IMR-90 (cell line): ENCODE data around the gene MNT. TPM values are rescaled to one million over a fixed set of nuclear protein-coding genes. Genes with fewer than 3 reads are reported as not detected.

Experiments
- ATAC-seq: fragments of 200-7000 bp; cut with Tn5 transposase; 2 replicates; pipeline ENCODE4 v1.9.1; 2020; ENCODE audit warnings: low read depth, mild to moderate bottlenecking, moderate library complexity
- BruUV-seq: library from RNA; stranded (reverse); fragments of 400-500 nt; replicated peaks from 2 replicates; lab custom pipeline; 2021; lab: Mats Ljungman, UMichigan
- CTCF ChIA-PET: fragments of 300-600 bp; formaldehyde crosslinking; extraction: SDS; loops from one replicate; lab custom pipeline; 2021; ENCODE audit warnings: antibody characterized with exemption; lab: Yijun Ruan, JAX
- POLR2A ChIA-PET: fragments of 300-600 bp; sonication (Branson Sonifier 250); formaldehyde crosslinking; loops from one replicate; lab custom pipeline; 2022; ENCODE audit warnings: antibody characterized with exemption; ENCODE audit not compliant: unreplicated experiment; lab: Charles Lee
- DNase-seq: peaks from one replicate; pipeline ENCODE4 v3.0.0; 2013
- H2AFZ ChIP-seq: replicated peaks from 2 replicates; pipeline ENCODE3; 2013; ENCODE audit warnings: low read length, mild to moderate bottlenecking; ENCODE audit not compliant: poor library complexity
- H2AK5ac ChIP-seq: 2 replicates; pipeline ENCODE4 v1.6.1; 2013; ENCODE audit warnings: low read depth, low read length, inconsistent platforms
- H2AK9ac ChIP-seq: replicated peaks from 2 replicates; pipeline ENCODE3; 2013; ENCODE audit warnings: mild to moderate bottlenecking, low read depth, low read length, moderate library complexity; ENCODE audit not compliant: poor library complexity
- H2BK120ac ChIP-seq: 2 replicates; pipeline ENCODE4 v1.6.1; 2013; ENCODE audit warnings: low read depth, low read length, inconsistent platforms
- H2BK15ac ChIP-seq: 3 replicates; pipeline ENCODE4 v1.6.1; 2013; ENCODE audit warnings: low read depth, low read length, inconsistent platforms
- H2BK20ac ChIP-seq: 2 replicates; pipeline ENCODE4 v1.6.1; 2013; ENCODE audit warnings: low read depth, mild to moderate bottlenecking, inconsistent platforms, low read length, moderate library complexity
- H2BK5ac ChIP-seq: 2 replicates; pipeline ENCODE4 v1.6.1; 2013; ENCODE audit warnings: mild to moderate bottlenecking, low read depth, low read length, inconsistent platforms; ENCODE audit not compliant: poor library complexity, severe bottlenecking
- H3K14ac ChIP-seq: replicated peaks from 2 replicates; pipeline ENCODE4 v1.6.1; 2013; ENCODE audit warnings: low read depth, low read length, inconsistent platforms
- H3K18ac ChIP-seq: 2 replicates; pipeline ENCODE4 v1.6.1; 2013; ENCODE audit warnings: low read depth, low read length, control low read depth
- H3K23ac ChIP-seq: 2 replicates; pipeline ENCODE4 v1.6.1; 2013; ENCODE audit warnings: low read depth, low read length, inconsistent platforms
- H3K27ac ChIP-seq: 2 replicates; pipeline ENCODE4 v1.5.1; 2013; ENCODE audit warnings: mild to moderate bottlenecking, control low read depth, low read length; ENCODE audit not compliant: insufficient read depth
- H3K27me3 ChIP-seq: 2 replicates; pipeline ENCODE4 v1.6.1; 2013; ENCODE audit warnings: low read length; ENCODE audit not compliant: control insufficient read depth, insufficient read depth
- H3K36me3 ChIP-seq: 2 replicates; pipeline ENCODE4 v1.6.1; 2013; ENCODE audit warnings: low read length, mixed read lengths; ENCODE audit not compliant: control insufficient read depth, insufficient read depth
- H3K4ac ChIP-seq: 2 replicates; pipeline ENCODE4 v1.6.1; 2013; ENCODE audit warnings: low read depth, low read length, inconsistent platforms
- H3K4me1 ChIP-seq: 2 replicates; pipeline ENCODE4 v1.6.1; 2013; ENCODE audit warnings: low read length, mixed read lengths; ENCODE audit not compliant: control insufficient read depth, insufficient read depth
- H3K4me2 ChIP-seq: 2 replicates; pipeline ENCODE4 v1.6.1; 2013; ENCODE audit warnings: low read depth, mild to moderate bottlenecking, control low read depth, low read length, moderate library complexity
- H3K4me3 ChIP-seq: 2 replicates; pipeline ENCODE4 v1.5.1; 2013; ENCODE audit warnings: low read depth, mild to moderate bottlenecking, control low read depth, low read length, moderate library complexity; ENCODE audit not compliant: insufficient read depth
- H3K56ac ChIP-seq: 2 replicates; pipeline ENCODE4 v1.6.1; 2013; ENCODE audit warnings: low read length, inconsistent platforms; ENCODE audit not compliant: insufficient read depth; ENCODE audit errors: extremely low read depth
- H3K79me1 ChIP-seq, 2 experiments: 2 replicates each; pipeline ENCODE4 v1.6.1; 2013; ENCODE audit warnings: low read length in 2 of 2, inconsistent platforms in 1 of 2, low read depth in 1 of 2
- H3K9ac ChIP-seq: 2 replicates; pipeline ENCODE4 v1.6.1; 2013; ENCODE audit warnings: low read depth, low read length, control low read depth
- H3K9me1 ChIP-seq: 2 replicates; pipeline ENCODE4 v1.6.1; 2013; ENCODE audit warnings: low read length, inconsistent platforms; ENCODE audit not compliant: insufficient read depth
- H3K9me3 ChIP-seq: 2 replicates; pipeline ENCODE4 v1.6.1; 2013; ENCODE audit warnings: low read length; ENCODE audit not compliant: control insufficient read depth, insufficient read depth
- H4K20me1 ChIP-seq: 2 replicates; pipeline ENCODE4 v1.6.1; 2013; ENCODE audit warnings: low read length, inconsistent platforms; ENCODE audit not compliant: insufficient read depth
- H4K5ac ChIP-seq: 2 replicates; pipeline ENCODE4 v1.6.1; 2013; ENCODE audit warnings: mild to moderate bottlenecking, low read depth, low read length, control low read depth
- H4K8ac ChIP-seq, 2 experiments: 2 replicates each; pipeline ENCODE4 v1.6.1; 2013; ENCODE audit warnings: low read depth in 2 of 2, low read length in 2 of 2, control low read depth in 1 of 2, inconsistent platforms in 1 of 2
- H4K91ac ChIP-seq: 2 replicates; pipeline ENCODE4 v1.6.1; 2013; ENCODE audit warnings: low read depth, low read length, inconsistent platforms; ENCODE audit not compliant: insufficient read depth
- BHLHE40 ChIP-seq: fragments of 150-350 bp; IDR thresholded peaks from 2 replicates; pipeline ENCODE4 v1.6.1; 2016; ENCODE audit warnings: mild to moderate bottlenecking, low read depth, low read length
- CHD1 ChIP-seq: IDR thresholded peaks from 2 replicates; pipeline ENCODE4 v1.6.1; 2012; ENCODE audit warnings: low read depth, low read length, improper control_type of control experiment
- CTCF ChIP-seq: conservative IDR thresholded peaks from 2 replicates; pipeline ENCODE4 v1.5.1; 2012; ENCODE audit warnings: mild to moderate bottlenecking, low read depth, low read length, improper control_type of control experiment
- MAZ ChIP-seq: IDR thresholded peaks from 2 replicates; pipeline ENCODE4 v1.6.1; 2012; ENCODE audit warnings: low read depth, mild to moderate bottlenecking, low read length, improper control_type of control experiment, moderate library complexity, borderline replicate concordance
- MXI1 ChIP-seq: IDR thresholded peaks from 2 replicates; pipeline ENCODE4 v1.6.1; 2012; ENCODE audit warnings: low read depth, mild to moderate bottlenecking, low read length, moderate library complexity, borderline replicate concordance
- NFE2L2 ChIP-seq: fragments of 150-350 bp; IDR thresholded peaks from 2 replicates; pipeline ENCODE4 v1.6.1; 2016; ENCODE audit warnings: low read depth, mild to moderate bottlenecking, low read length
- RAD21 ChIP-seq: IDR thresholded peaks from 2 replicates; pipeline ENCODE4 v1.6.1; 2012; ENCODE audit warnings: low read length, improper control_type of control experiment
- RCOR1 ChIP-seq: IDR thresholded peaks from 2 replicates; pipeline ENCODE4 v1.6.1; 2012; ENCODE audit warnings: mild to moderate bottlenecking, low read length, improper control_type of control experiment; ENCODE audit not compliant: insufficient replicate concordance
- SMC3 ChIP-seq: fragments of 150-350 bp; IDR thresholded peaks from 2 replicates; pipeline ENCODE4 v1.6.1; 2016; ENCODE audit warnings: low read depth, mild to moderate bottlenecking, antibody characterized with exemption, low read length, moderate library complexity
- WGBS, 2 experiments: methylation state at CpG; one replicate each; pipeline versions ENCODE4 v1.1.5 to v1.1.7; 2013; ENCODE audit warnings: missing lambda C conversion rate in 2 of 2; ENCODE audit not compliant: insufficient read length in 1 of 2; ENCODE audit errors: extremely low coverage in 2 of 2; 5-methylcytosine and 5-hydroxymethylcytosine counted together
- dilution Hi-C: fragments of 300-500 bp; cut with HindIII; formaldehyde crosslinking; loops from one replicate; pipeline ENCODE4 v1.14.3; 2018; ENCODE audit warnings: low sequenced_read_pairs; ENCODE audit not compliant: unreplicated experiment
- in situ Hi-C: fragments of 300-500 bp; cut with MboI; formaldehyde crosslinking; loops from 3 replicates; pipeline ENCODE4 v1.14.3; 2019; ENCODE audit warnings: low sequenced_read_pairs, inconsistent platforms, mixed read lengths
- intact Hi-C: fragments of 100-400 bp; cut with micrococcal nuclease; formaldehyde crosslinking; loops from 2 replicates; pipeline ENCODE4 v1.10.0; 2022
- polyA plus RNA-seq, 3 experiments: library from polyadenylated mRNA; depleted of rRNA; stranded (reverse); fragments of >200 nt; gene quantifications; 2 replicates each; pipeline ENCODE4 v1.2.3, GENCODE V29; 2012; ENCODE audit warnings: low replicate concordance in 1 of 3
- total RNA-seq: library from RNA; depleted of rRNA; stranded (reverse); fragments of >200 nt; gene quantifications from 2 replicates; pipeline ENCODE4 v1.2.3, GENCODE V29; 2012

Gene MNT
- total and polyA plus RNA-seq, 2 of the 4 experiments (the other 2 are of a cell fraction), result 1.4 to 8.3 TPM

GRCh38 chr17:2414446-2415064, 13.7 kb upstream of the MNT start (continued):
- no peak for TF ChIP-seq CTCF

DNA sequence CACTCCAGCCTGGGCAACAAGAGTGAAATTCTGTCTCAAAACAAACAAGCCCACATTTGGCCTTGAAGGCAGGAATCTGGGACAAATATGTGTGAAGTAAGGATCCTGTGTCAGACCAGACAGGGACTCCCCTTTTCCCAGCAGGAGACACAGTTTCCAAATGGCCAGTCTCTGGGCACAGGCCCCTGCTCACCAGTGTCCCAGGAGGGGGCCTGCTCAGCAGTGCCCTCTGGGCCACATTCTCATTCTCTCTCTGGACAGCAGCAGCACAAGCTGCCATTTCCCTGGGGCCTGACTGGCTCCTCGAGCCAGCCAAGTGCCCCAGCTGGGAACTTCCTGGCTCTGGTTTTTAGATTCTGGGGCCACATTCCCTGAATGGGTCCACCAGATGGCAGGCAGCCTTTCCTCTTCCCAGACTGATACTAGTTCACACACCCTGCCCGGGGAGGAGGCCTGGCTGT, 11.7 kb upstream of the MNT start:
- Histone ChIP-seq H3K14ac (0 out of 2 replicates have a peak overlapping the region, but pooled peaks have one; percentile 37), H3K4me2 (no peak overlapping the region), H4K20me1 (no peaks in the 10 kb centered on the region), H4K91ac (no peak overlapping the region), H3K4me3 (no peak overlapping the region), H3K27ac (no peak overlapping the region), H3K4ac (no peak overlapping the region), H3K9me1 (peaks cover under 1% of the 10 kb centered on the region; the same call in 1 of the 2 replicates), H2BK15ac (no peak overlapping the region), H2AK5ac (peak overlapping the region; percentile 70; the same call in 1 of the 2 replicates), H3K9me3 (no peaks in the 10 kb centered on the region), H3K27me3 (no peaks in the 10 kb centered on the region), H2AFZ (peak overlapping the region; percentile 40), H3K23ac (no peak overlapping the region), H3K4me1 (peaks cover 5% of the 10 kb centered on the region), H3K36me3 (peaks cover 9% of the 10 kb centered on the region), H3K18ac (no peak overlapping the region), H4K5ac (no peak overlapping the region), H2BK120ac (no peak overlapping the region), H2BK5ac (no peak overlapping the region), H3K56ac (no peak overlapping the region), H3K9ac (0 out of 2 replicates have a peak overlapping the region, but pooled peaks have one; percentile 36), H2BK20ac (no peak overlapping the region), H2AK9ac (peak overlapping the region; percentile 83), H4K8ac (peak overlapping the region in 1 of 2 experiments; percentile 55; a peak in 1 of 4 replicates), H3K79me1 (peaks cover 4 to 15% of the 10 kb centered on the region in 2 experiments; a peak in 3 of 4 replicates)
- in situ Hi-C loops (loop anchor here (5.0 kb wide), 1 partner anchor 35 kb away; no protein-coding TSS in a partner anchor), intact Hi-C loops (no loop called here), dilution Hi-C loops (no loop called here)
- DNase-seq, result no peak
- no TSS peak for BruUV-seq
- peak; percentile 45 for TF ChIP-seq MAZ
- TF ChIP-seq RCOR1, result no peak
- TF ChIP-seq NFE2L2, result no peak
- 0 out of 2 replicates have a peak, but pooled peaks have one; percentile 3 for TF ChIP-seq RAD21
- TF ChIP-seq CTCF, result 0 out of 2 replicates have a peak, but pooled peaks have one; percentile 22
- TF ChIP-seq MXI1, result no peak
- peak; percentile 11; the same call in 1 of the 2 replicates for TF ChIP-seq SMC3
- no peak for TF ChIP-seq CHD1
- no peak for TF ChIP-seq BHLHE40
- 14% methylated on average over 1 of the region's 2 CpGs; no CpG with 5 or more reads in 1 of the 2 experiments for WGBS, 2 experiments
- ChIA-PET CTCF (interaction anchor here (2.1 kb wide), 1 partner anchor 30 kb away, joined by 8 read pairs; no protein-coding TSS in a partner anchor), POLR2A (no interaction called here)
- ATAC-seq, result peak; percentile 66
